ENCODE measurements around the gene AKAP8. TPM values are rescaled to one million over a fixed set of nuclear protein-coding genes. Genes with fewer than 3 reads are reported as not detected.
"Not testable (repeated sequence)": the region's sequence is repeated elsewhere in the genome, so short reads cannot be mapped to it uniquely, and the experiment has no call there.

The AKAP8 gene
- total RNA-seq, 1 donor from 2014 or later, result 79.0 TPM

- TF ChIP-seq CTCF (IDR thresholded peaks at IDR 0.05), result no peak
Observed at GRCh38 chr19:15365264-15365663, 14.3 kb downstream of the AKAP8 start.

GRCh38 chr19:15363791-15364190 is 15.8 kb downstream of the AKAP8 start:
- ATAC-seq (ENCODE audit: low read depth); H3K4me1 Mint-ChIP-seq; H3K27ac Mint-ChIP-seq; intact Hi-C loops (cut with micrococcal nuclease); H3K27me3 Mint-ChIP-seq; H3K4me3 Mint-ChIP-seq; H3K9me3 Mint-ChIP-seq; DNase-seq; CTCF ChIA-PET: not testable (repeated sequence)
- peaks cover 75% of the 10 kb centered on the region for H3K36me3 Mint-ChIP-seq (ENCODE audit: low read depth)
- POLR2A ChIA-PET, result interaction anchor here (0.7 kb wide), 1 partner anchor 24 kb away, joined by 7 read pairs; no protein-coding TSS in a partner anchor

More at GRCh38 chr19:15365264-15365663, 14.3 kb downstream of the AKAP8 start:
- ChIA-PET POLR2A (no interaction called here), CTCF (no interaction called here)
- Mint-ChIP-seq H3K36me3 (ENCODE audit: low read depth) (peaks cover 78% of the 10 kb centered on the region), H3K27me3 (no peaks in the 10 kb centered on the region), H3K4me1 (no peaks in the 10 kb centered on the region), H3K9me3 (no peaks in the 10 kb centered on the region), H3K27ac (no peak overlapping the region), H3K4me3 (no peak overlapping the region)
- ATAC-seq (ENCODE audit: low read depth), result no peak
- intact Hi-C loops (cut with micrococcal nuclease), result no loop called here
- DNase-seq, result no peak

GRCh38 chr19:15363048-15363447 is 16.5 kb downstream of the AKAP8 start:
- ATAC-seq (ENCODE audit: low read depth); DNase-seq; intact Hi-C loops (cut with micrococcal nuclease); CTCF ChIA-PET; H3K4me3 Mint-ChIP-seq; H3K9me3 Mint-ChIP-seq; H3K27me3 Mint-ChIP-seq; H3K27ac Mint-ChIP-seq; POLR2A ChIA-PET; H3K4me1 Mint-ChIP-seq: not testable (repeated sequence)
- H3K36me3 Mint-ChIP-seq (ENCODE audit: low read depth), result peaks cover 75% of the 10 kb centered on the region

GRCh38 chr19:15360015-15360414 is 19.6 kb downstream of the AKAP8 start:
- ATAC-seq (ENCODE audit: low read depth); CTCF ChIA-PET; intact Hi-C loops (cut with micrococcal nuclease); H3K27me3 Mint-ChIP-seq; H3K27ac Mint-ChIP-seq; DNase-seq; H3K4me1 Mint-ChIP-seq; H3K4me3 Mint-ChIP-seq; H3K9me3 Mint-ChIP-seq: not testable (repeated sequence)
- peaks cover 66% of the 10 kb centered on the region for H3K36me3 Mint-ChIP-seq (ENCODE audit: low read depth)
- POLR2A ChIA-PET, result interaction anchor here (0.6 to 3.9 kb wide), 3 partner anchors 19 to 42 kb away, joined by 3 to 17 read pairs (median 10); partner anchors contain the start of gene AKAP8

GRCh38 chr19:15358918-15359317 is 20.7 kb downstream of the AKAP8 start:
- Mint-ChIP-seq H3K36me3 (ENCODE audit: low read depth) (peaks cover 70% of the 10 kb centered on the region), H3K27me3 (no peaks in the 10 kb centered on the region), H3K4me3 (no peak overlapping the region), H3K27ac (no peak overlapping the region), H3K4me1 (no peaks in the 10 kb centered on the region), H3K9me3 (no peaks in the 10 kb centered on the region)
- POLR2A ChIA-PET, result interaction anchor here (0.6 to 3.9 kb wide), 2 partner anchors 20 to 26 kb away, joined by 7 to 17 read pairs; partner anchors contain the start of gene AKAP8
- DNase-seq, result no peak
- ATAC-seq (ENCODE audit: low read depth), result no peak
- intact Hi-C loops (cut with micrococcal nuclease), result no loop called here
- CTCF ChIA-PET, result no interaction called here
- no peak for TF ChIP-seq CTCF (IDR thresholded peaks at IDR 0.05)

- ChIA-PET CTCF (no interaction called here), POLR2A (no interaction called here)
- H3K36me3 Mint-ChIP-seq (ENCODE audit: low read depth), result peaks cover 73% of the 10 kb centered on the region
- H3K9me3 Mint-ChIP-seq, result no peaks in the 10 kb centered on the region
- H3K4me1 Mint-ChIP-seq, result no peaks in the 10 kb centered on the region
- ATAC-seq (ENCODE audit: low read depth), result no peak
- DNase-seq, result no peak
- no peak for TF ChIP-seq CTCF (IDR thresholded peaks at IDR 0.05)
- H3K27me3 Mint-ChIP-seq, result no peaks in the 10 kb centered on the region
- intact Hi-C loops (cut with micrococcal nuclease), result no loop called here
- H3K27ac Mint-ChIP-seq, result no peak overlapping the region
- no peak overlapping the region for H3K4me3 Mint-ChIP-seq
Observed at GRCh38 chr19:15357906-15358305, 21.7 kb downstream of the AKAP8 start.
